Mucosa of descending colon (tissue), 3 donors: ENCODE results near the gene MTG1. TPM values are rescaled to one million over a fixed set of nuclear protein-coding genes. Genes with fewer than 3 reads are reported as not detected.
A peak's percentile ranks its signal among the peaks of the same experiment; 100 is the strongest.
"Not testable (repeated sequence)": the region's sequence is repeated elsewhere in the genome, so short reads cannot be mapped to it uniquely, and the experiment has no call there.

ENCODE experiments used
- ATAC-seq: fragments of 200-7000 bp; cut with Tn5 transposase; one replicate; pipeline ENCODE4 v1.9.1; 2020; ENCODE audit warnings: mild to moderate bottlenecking, moderate library complexity
- DNase-seq, 3 donors: peaks; one replicate each; pipeline ENCODE4 v3.0.0-alpha.2; 2020
- H3K36me3 ChIP-seq: fragments of 200-600 bp; one replicate; pipeline ENCODE4 v1.8.0; 2021; ENCODE audit warnings: low read depth, mild to moderate bottlenecking
- H3K4me1 ChIP-seq: fragments of 200-600 bp; one replicate; pipeline ENCODE4 v1.8.0; 2021; ENCODE audit warnings: low read depth, mild to moderate bottlenecking
- H3K4me3 ChIP-seq: fragments of 200-600 bp; one replicate; pipeline ENCODE4 v1.8.0; 2021; ENCODE audit warnings: mild to moderate bottlenecking
- H3K9me3 ChIP-seq: fragments of 200-600 bp; one replicate; pipeline ENCODE4 v1.8.0; 2021; ENCODE audit warnings: mild to moderate bottlenecking
- intact Hi-C, 2 donors: fragments of 100-400 bp; cut with DNase I in 1 of 2; cut with micrococcal nuclease in 1 of 2; formaldehyde crosslinking; loops; one replicate each; pipeline versions ENCODE4 v1.11.0 to v1.11.1; 2022; cut with DNase I, micrococcal nuclease
- total RNA-seq, 3 donors: library from RNA; stranded (reverse); fragmentation: NEBNext Ultra II Directional in 2 of 3; extraction: Animal tissue kit (Norgen Biotek cat#: 25700) in 2 of 3; gene quantifications; one replicate each; pipeline versions ENCODE4 v1.2.1 to v1.2.4, GENCODE V29; 2021 to 2023
- TF ChIP-seq, protein P1 (sequence below): fragments of 200-600 bp; IDR thresholded peaks from one replicate; pipeline ENCODE4 v1.8.0; 2022; ENCODE audit warnings: antibody characterized with exemption, mild to moderate bottlenecking
- donor health status: DM: no; HTN: no; CAD: no; lungs with moderate emphysema.
- donor health status: DM: no; HTN: no; CAD: no.
- donor health status: DM: no; HTN: yes; CAD: no.

Gene MTG1
- total RNA-seq, 3 donors from 2014 or later = 43.6 to 52.7 (median 45.6) TPM

DNA sequence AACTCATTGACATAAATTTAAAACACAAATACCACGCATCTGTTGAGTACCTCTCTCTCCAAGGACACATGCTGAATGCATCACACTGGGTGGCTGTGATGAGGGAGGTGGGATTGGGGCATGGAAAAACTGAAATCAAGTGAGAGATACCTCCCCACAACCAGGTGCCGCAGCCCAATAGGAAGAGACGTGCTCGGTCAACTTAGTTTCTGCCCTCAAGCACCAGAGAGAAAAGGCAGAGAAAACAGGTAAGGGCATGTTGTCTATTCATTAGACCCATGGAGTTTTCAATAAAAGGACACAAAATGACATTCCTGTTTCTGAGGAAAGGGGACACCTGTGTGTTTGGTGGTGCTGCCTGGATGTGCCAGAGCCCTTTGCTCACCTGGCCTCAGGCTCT, 35.6 kb downstream of the MTG1 start:
- not testable (repeated sequence) for H3K4me1 ChIP-seq, ATAC-seq, H3K9me3 ChIP-seq, H3K4me3 ChIP-seq, H3K36me3 ChIP-seq, DNase-seq
- intact Hi-C loops = loop anchor here in 1 of 2 donors (10.0 kb wide), 1 partner anchor 145 kb away; no protein-coding TSS in a partner anchor

DNA sequence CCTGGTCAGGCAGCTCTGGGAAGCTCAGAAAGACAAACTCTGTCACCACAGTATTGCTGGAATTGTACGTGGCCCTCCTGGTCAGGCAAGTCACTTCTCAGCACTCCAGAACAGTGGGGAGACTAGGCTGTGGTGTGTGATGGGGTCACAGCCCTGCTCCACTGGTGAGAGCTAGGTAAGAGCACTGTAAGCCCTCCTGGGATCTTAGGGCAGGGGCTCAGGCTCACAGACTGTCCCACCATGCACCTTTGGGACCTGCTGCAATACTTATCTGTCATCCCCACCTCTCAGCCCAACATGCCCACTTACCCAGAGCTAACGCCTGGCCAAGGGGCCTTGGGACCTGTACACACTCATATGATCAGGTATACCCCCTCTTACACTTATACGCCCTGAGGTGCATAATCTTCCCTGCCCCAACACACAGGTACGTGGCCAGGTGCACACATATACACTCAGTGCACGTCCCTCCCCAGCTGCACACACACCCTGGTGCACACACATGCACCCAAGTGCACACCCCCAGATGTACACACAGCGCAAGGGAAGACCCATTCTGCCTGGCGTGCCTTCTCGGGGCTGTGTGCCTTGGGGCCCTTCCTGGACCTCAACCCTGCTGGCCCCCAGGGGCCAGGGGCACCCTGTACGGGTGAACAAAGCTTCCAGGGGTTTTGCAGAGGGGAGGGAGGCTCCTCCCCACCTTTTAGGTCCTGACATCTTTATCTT, 38.1 kb downstream of the MTG1 start:
- H3K9me3 ChIP-seq, DNase-seq, H3K36me3 ChIP-seq, intact Hi-C loops, H3K4me3 ChIP-seq, H3K4me1 ChIP-seq: not testable (repeated sequence)
- ATAC-seq = peak; percentile 36

DNA sequence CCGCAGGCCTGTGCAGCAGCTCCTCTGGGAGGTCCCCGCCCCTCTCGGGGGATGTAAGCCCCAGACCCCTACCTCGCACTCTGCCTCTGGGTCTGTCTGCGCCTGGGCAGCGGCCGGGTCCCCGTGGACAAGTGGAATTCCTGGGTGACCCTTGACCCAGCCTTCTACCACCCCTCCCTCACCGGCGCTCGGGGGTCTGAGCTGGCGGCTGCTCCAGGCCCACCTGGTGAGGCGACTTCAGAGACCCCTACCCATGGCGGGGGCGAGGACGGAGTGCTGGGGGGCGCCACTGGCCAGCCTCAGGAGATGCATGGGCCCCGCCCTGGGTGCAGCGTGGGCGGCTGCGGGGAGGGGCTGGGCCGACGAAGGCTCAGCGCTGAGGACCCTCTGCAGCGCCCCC, 38.8 kb downstream of the MTG1 start:
- H3K36me3 ChIP-seq, H3K4me1 ChIP-seq, DNase-seq, intact Hi-C loops, H3K4me3 ChIP-seq, H3K9me3 ChIP-seq: not testable (repeated sequence)
- peak; percentile 8 for ATAC-seq

DNA sequence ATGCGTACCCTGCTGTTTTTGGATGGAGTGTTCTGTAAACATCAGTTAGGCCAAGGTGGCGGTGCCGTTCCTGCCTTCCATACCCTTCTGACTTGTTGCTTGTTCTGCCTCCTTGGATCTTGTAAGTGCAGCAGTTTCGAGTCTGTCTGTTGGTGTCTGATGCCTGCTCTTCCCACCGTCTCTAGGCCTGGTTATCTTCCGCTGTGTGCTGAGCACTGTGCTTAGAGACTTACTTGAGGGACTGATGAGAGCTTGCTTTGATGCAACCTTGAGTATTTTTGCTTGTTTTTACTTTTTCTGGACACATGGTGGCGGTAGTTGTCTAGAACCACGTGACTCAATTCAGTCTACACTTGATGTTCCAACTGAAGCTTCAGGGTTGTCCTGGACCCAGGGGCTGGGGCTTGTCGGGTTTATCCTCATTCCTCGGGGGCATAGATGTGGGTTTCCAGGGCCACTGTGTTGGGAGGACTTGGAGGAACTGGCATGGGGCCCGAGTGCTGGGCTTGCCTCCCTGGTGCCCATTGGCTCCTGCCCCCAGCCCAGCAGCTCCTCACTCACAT, 44.8 kb downstream of the MTG1 start:
- peak; percentile 53 for ATAC-seq

DNA sequence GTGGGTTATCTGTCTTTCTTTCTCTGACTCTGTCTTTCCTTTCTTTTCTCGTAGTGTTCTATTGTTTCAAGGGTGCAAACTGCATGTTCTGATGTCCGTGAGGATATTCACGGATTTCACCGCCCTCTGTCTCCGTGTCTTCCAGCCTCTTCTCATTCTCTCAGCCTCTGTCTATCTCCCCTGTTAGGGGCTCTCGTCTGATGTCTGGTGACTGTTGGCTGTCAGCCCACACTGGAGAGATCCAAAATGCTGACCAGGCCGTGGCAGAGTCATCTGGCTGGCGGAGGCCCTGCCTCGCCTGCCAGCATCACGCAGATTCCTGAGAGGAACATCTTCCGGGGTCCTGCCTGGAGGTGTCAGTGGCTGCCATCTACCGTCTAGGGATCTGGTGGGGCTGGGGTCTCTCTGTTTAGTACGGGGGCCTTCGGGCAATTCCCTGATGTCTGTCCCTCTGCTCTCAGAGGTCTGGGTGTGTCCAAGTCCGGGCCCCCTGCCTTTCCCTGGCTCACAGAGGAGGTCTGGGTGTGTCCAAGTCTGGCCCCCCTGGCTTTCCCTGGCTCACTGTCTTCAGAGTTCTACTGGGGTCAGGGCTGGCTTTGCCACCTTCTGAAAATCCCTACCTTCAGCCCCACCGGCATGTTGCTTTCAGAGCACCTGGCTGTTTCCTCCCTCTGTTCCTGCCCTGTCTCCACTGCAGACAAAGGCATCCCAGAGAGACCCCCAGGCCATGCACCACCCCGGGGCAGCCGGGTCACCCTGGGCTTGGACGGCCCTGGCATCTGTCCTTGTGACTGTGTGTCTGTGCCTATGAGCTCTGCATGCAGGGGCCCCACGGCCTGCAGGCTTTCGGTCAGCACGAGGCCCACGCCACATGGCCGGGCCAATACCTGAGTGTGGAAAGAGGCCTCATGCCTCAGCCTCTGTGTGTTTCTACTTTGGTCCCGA, 45.8 kb downstream of the MTG1 start:
- no peak for ATAC-seq
- no peak for DNase-seq
- TF ChIP-seq, protein P1, sequence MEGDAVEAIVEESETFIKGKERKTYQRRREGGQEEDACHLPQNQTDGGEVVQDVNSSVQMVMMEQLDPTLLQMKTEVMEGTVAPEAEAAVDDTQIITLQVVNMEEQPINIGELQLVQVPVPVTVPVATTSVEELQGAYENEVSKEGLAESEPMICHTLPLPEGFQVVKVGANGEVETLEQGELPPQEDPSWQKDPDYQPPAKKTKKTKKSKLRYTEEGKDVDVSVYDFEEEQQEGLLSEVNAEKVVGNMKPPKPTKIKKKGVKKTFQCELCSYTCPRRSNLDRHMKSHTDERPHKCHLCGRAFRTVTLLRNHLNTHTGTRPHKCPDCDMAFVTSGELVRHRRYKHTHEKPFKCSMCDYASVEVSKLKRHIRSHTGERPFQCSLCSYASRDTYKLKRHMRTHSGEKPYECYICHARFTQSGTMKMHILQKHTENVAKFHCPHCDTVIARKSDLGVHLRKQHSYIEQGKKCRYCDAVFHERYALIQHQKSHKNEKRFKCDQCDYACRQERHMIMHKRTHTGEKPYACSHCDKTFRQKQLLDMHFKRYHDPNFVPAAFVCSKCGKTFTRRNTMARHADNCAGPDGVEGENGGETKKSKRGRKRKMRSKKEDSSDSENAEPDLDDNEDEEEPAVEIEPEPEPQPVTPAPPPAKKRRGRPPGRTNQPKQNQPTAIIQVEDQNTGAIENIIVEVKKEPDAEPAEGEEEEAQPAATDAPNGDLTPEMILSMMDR = no peak
- Histone ChIP-seq H3K4me1 (no peaks in the 10 kb centered on the region), H3K36me3 (no peaks in the 10 kb centered on the region), H3K4me3 (no peak overlapping the region), H3K9me3 (no peaks in the 10 kb centered on the region)
- intact Hi-C loops = no loop called here

More for the DNA sequence above, 44.8 kb downstream of the MTG1 start:
- no peaks in the 10 kb centered on the region for H3K4me1 ChIP-seq
- H3K4me3 ChIP-seq = no peak overlapping the region
- no peaks in the 10 kb centered on the region for H3K36me3 ChIP-seq
- TF ChIP-seq, protein P1 = no peak
- intact Hi-C loops = no loop called here
- DNase-seq = peak in 1 of 3 donors; percentile 19
- H3K9me3 ChIP-seq = no peaks in the 10 kb centered on the region

DNA sequence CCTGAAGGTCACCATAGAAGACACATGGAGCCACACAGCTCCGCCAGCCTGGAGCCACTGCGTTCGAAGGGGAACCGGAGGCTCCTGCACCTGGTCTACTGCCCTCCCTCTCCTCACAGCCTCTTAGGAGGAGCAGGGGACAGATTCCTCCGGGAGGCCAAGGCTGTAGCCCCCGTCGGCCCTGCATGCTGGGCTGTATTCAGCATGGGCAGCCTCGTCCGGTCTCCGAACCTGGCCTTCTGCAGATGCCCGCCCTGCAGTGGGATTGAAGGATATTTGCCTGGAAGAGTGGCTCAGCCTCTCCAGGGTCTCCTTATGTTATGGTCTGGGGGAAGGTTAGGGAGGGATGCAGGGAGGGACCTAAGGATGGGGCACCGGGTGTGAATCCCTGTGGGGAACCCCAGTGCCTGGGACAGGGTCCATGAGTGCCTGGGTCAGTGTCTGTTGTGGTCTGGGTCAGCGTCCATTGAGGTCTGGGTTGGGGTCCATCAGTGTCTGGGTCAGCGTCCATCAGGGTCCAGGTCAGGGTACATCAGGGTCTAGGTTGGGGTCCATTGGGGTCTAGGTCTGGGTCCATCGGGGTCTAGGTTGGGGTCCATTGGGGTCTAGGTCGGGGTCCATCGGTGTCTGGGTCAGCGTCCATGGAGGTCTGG, 46.8 kb downstream of the MTG1 start:
- ATAC-seq (no peak), DNase-seq (peak in 1 of 3 donors; percentile 18)
- Histone ChIP-seq H3K4me1 (no peaks in the 10 kb centered on the region), H3K4me3 (no peak overlapping the region), H3K36me3 (no peaks in the 10 kb centered on the region), H3K9me3 (no peaks in the 10 kb centered on the region)
- TF ChIP-seq, protein P1 = no peak
- intact Hi-C loops = no loop called here

DNA sequence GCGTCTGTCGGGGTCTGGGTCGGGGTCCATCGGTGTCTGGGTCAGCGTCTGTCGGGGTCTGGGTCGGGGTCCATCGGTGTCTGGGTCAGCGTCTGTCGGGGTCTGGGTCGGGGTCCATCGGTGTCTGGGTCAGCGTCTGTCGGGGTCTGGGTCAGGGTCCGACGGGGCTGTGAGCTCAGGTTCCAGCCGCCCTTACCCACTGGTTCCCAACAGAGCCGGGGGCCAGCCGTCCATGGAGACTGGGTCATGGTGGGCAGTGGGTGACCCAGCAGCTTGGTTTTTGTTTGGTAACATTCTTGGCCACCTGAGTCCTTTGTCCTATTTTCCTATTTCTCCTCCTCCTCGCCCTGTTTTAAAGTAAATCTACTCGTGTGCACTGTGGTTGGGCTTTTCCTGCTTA, 47.4 kb downstream of the MTG1 start:
- H3K4me1 ChIP-seq, DNase-seq, H3K36me3 ChIP-seq, H3K9me3 ChIP-seq, ATAC-seq, H3K4me3 ChIP-seq, intact Hi-C loops: not testable (repeated sequence)
